ENCODE measurements around the gene SSUH2. TPM values are rescaled to one million over a fixed set of nuclear protein-coding genes. Genes with fewer than 3 reads are reported as not detected.
A peak's percentile ranks its signal among the peaks of the same experiment; 100 is the strongest.

Gene SSUH2
- polyA plus RNA-seq, 1 experiment: 0.26 TPM

DNA sequence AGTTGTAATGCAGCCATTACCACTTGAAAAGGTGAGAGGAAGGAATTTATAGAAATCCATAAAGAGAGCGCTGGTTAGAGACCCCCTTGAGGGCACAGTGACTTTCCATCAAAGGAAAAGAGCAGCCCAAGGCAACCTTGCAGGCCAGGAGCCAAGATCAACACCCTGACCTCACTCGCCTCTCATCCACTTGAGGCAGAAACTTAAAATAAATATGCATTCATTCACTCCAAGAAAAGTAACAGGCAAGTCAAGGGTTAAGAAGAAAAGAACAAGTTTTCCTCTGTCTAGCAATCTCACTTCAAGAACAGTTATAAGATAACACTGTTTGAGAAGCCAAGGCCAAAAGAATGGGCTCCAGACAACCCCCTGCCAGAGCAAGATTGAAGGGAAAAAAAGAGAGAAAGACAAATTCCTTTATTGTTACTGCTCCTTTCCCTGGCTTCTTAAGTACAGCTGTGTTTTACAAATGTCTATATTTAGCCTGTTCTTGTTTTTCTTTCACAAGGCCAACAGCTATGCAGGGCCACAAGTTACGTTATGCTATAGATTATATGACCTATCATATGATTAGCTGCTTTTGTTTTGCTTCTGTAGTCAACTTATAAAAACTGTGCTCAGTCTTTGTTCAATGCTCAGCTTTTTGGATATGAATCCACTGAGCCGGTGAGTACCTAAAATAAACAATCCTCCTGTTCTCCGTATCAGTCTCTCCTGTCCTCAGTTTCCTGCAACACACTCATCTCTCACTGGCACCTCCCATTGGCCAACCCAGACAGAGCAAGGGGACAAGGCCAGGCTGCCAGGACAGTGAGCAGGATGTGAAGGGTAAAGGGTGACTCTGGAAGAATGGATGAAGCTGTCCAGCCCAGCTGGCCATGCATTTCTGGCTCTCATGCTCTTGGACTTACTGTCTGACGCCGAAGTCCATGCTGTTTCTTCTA is 15.8 kb upstream of the SSUH2 start:
- no peaks in the 10 kb centered on the region for H3K27me3 ChIP-seq (ENCODE audit: control insufficient read depth, insufficient read depth, low read length)
- TF ChIP-seq, protein P1, sequence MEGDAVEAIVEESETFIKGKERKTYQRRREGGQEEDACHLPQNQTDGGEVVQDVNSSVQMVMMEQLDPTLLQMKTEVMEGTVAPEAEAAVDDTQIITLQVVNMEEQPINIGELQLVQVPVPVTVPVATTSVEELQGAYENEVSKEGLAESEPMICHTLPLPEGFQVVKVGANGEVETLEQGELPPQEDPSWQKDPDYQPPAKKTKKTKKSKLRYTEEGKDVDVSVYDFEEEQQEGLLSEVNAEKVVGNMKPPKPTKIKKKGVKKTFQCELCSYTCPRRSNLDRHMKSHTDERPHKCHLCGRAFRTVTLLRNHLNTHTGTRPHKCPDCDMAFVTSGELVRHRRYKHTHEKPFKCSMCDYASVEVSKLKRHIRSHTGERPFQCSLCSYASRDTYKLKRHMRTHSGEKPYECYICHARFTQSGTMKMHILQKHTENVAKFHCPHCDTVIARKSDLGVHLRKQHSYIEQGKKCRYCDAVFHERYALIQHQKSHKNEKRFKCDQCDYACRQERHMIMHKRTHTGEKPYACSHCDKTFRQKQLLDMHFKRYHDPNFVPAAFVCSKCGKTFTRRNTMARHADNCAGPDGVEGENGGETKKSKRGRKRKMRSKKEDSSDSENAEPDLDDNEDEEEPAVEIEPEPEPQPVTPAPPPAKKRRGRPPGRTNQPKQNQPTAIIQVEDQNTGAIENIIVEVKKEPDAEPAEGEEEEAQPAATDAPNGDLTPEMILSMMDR (IDR thresholded peaks at IDR 0.05; ENCODE audit: insufficient read depth, low read depth, low read length): no peak
- POLR2A ChIA-PET: interaction anchor here (0.6 kb wide), 1 partner anchor 19 kb away, joined by 5 read pairs; no protein-coding TSS in a partner anchor
- CTCF ChIA-PET: interaction anchor here (1.0 to 4.7 kb wide), 3 partner anchors 95 to 108 kb away, joined by 4 to 31 read pairs (median 4); partner anchors contain the start of gene OXTR
- no peak overlapping the region for H3K4me3 ChIP-seq (ENCODE audit: low read depth, low read length)
- DNase-seq (ENCODE audit: low read depth): no peak
- no peaks in the 10 kb centered on the region for H3K36me3 ChIP-seq (ENCODE audit: control insufficient read depth, insufficient read depth, low read length)

DNA sequence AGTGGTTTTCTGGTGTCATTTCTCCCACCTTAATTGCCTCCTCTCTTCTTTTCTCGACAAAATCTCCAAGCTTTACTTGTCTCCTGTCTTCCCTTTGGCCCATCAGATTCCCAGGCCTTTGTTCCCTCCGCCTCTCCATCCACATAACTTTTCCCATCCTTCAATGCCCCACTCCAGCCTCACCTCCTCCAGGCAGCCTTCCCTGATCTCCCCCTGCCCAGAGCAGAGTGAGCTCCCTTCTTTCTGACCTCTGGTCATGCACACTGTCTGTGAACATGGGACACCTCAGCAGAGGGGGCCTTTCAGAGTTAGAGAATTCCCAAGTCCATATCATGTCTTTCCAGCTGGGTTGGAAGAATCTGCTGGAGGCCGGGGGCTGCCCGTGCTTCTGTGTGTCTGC is 14.6 kb upstream of the SSUH2 start:
- ChIA-PET POLR2A (no interaction called here), CTCF (no interaction called here)

GRCh38 chr3:8658306-8659212 is 14.0 kb upstream of the SSUH2 start:
- DNase-seq (ENCODE audit: low read depth): no peak
- H3K36me3 ChIP-seq (ENCODE audit: control insufficient read depth, insufficient read depth, low read length): no peaks in the 10 kb centered on the region
- H3K27me3 ChIP-seq (ENCODE audit: control insufficient read depth, insufficient read depth, low read length): no peaks in the 10 kb centered on the region
- POLR2A ChIA-PET: no interaction called here
- no peak overlapping the region for H3K4me3 ChIP-seq (ENCODE audit: low read depth, low read length)
- CTCF ChIA-PET: no interaction called here
- TF ChIP-seq, protein P1 (IDR thresholded peaks at IDR 0.05; ENCODE audit: insufficient read depth, low read depth, low read length): no peak

More for the DNA sequence above, 14.6 kb upstream of the SSUH2 start:
- no peak for DNase-seq (ENCODE audit: low read depth)
- H3K36me3 ChIP-seq (ENCODE audit: control insufficient read depth, insufficient read depth, low read length): no peaks in the 10 kb centered on the region
- no peaks in the 10 kb centered on the region for H3K27me3 ChIP-seq (ENCODE audit: control insufficient read depth, insufficient read depth, low read length)
- TF ChIP-seq, protein P1 (IDR thresholded peaks at IDR 0.05; ENCODE audit: insufficient read depth, low read depth, low read length): no peak
- no peak overlapping the region for H3K4me3 ChIP-seq (ENCODE audit: low read depth, low read length)

GRCh38 chr3:8657804-8658305 is 13.3 kb upstream of the SSUH2 start:
- H3K36me3 ChIP-seq (ENCODE audit: control insufficient read depth, insufficient read depth, low read length): no peaks in the 10 kb centered on the region
- ChIA-PET POLR2A (no interaction called here), CTCF (interaction anchor here (1.2 kb wide), 1 partner anchor 10 kb away, joined by 5 read pairs; no protein-coding TSS in a partner anchor)
- TF ChIP-seq, protein P1 (IDR thresholded peaks at IDR 0.05; ENCODE audit: insufficient read depth, low read depth, low read length): no peak
- DNase-seq (ENCODE audit: low read depth): peak; percentile 21
- no peaks in the 10 kb centered on the region for H3K27me3 ChIP-seq (ENCODE audit: control insufficient read depth, insufficient read depth, low read length)
- no peak overlapping the region for H3K4me3 ChIP-seq (ENCODE audit: low read depth, low read length)

Measured in BJ (cell line).